GM13977 (cell line): Measurements from ENCODE around the gene AFAP1L2.

Source experiments
- DNase-seq: peaks from one replicate; pipeline ENCODE4 v3.0.0; 2012; ENCODE audit warnings: low spot score
- in situ Hi-C: fragments of 300-500 bp; cut with MboI; formaldehyde crosslinking; loops from one replicate; pipeline ENCODE4 v1.12.0; 2022; ENCODE audit warnings: low sequenced_read_pairs, low pct_unique_long_range_greater_than_20kb, mixed read lengths, inconsistent platforms; ENCODE audit not compliant: unreplicated experiment
- TF ChIP-seq, protein P1 (sequence below): IDR thresholded peaks from 2 replicates; pipeline ENCODE4 v1.5.1; 2012; ENCODE audit warnings: mild to moderate bottlenecking, control low read depth; ENCODE audit not compliant: insufficient read depth; ENCODE audit errors: extremely low read depth, missing control alignments

Gene AFAP1L2

DNA sequence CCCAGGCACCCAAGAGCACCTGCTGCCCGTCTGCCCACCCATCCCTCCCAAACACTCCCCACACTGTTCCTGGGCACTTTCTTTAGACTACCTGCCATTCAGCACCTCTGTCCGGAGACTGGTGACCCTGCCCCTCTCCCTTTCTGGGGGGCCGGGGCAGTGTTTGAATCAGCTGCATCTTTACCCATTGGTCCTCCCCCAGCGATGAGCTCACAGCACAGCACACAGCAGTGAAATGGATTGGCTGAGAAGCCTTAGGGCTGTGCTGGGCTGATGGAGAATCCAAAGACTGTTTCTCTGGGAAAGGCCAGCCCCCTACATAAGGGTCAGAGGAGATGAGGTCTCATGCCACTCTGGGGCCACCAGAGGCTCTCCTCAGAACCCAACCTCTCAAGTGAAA is 125.0 kb downstream of the AFAP1L2 start:
- in situ Hi-C loops: no loop called here
- no peak for DNase-seq
- TF ChIP-seq, protein P1, sequence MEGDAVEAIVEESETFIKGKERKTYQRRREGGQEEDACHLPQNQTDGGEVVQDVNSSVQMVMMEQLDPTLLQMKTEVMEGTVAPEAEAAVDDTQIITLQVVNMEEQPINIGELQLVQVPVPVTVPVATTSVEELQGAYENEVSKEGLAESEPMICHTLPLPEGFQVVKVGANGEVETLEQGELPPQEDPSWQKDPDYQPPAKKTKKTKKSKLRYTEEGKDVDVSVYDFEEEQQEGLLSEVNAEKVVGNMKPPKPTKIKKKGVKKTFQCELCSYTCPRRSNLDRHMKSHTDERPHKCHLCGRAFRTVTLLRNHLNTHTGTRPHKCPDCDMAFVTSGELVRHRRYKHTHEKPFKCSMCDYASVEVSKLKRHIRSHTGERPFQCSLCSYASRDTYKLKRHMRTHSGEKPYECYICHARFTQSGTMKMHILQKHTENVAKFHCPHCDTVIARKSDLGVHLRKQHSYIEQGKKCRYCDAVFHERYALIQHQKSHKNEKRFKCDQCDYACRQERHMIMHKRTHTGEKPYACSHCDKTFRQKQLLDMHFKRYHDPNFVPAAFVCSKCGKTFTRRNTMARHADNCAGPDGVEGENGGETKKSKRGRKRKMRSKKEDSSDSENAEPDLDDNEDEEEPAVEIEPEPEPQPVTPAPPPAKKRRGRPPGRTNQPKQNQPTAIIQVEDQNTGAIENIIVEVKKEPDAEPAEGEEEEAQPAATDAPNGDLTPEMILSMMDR: no peak

DNA sequence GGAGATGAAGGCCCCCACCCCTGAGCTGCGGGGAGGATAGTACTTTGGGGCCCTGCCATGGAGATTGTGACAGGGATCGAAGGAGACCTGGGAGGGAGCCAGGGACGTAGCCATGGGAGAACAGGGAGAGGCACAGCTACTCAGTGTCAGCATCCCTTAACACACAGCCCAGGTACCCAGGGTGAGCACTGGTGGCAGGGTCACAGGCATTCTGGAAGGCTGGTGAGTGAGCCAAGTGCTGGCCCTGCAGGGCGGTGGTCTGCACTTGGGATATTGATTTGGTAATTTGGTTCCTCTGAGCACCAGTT is 125.5 kb downstream of the AFAP1L2 start:
- DNase-seq: no peak
- TF ChIP-seq, protein P1: no peak
- in situ Hi-C loops: no loop called here

DNA sequence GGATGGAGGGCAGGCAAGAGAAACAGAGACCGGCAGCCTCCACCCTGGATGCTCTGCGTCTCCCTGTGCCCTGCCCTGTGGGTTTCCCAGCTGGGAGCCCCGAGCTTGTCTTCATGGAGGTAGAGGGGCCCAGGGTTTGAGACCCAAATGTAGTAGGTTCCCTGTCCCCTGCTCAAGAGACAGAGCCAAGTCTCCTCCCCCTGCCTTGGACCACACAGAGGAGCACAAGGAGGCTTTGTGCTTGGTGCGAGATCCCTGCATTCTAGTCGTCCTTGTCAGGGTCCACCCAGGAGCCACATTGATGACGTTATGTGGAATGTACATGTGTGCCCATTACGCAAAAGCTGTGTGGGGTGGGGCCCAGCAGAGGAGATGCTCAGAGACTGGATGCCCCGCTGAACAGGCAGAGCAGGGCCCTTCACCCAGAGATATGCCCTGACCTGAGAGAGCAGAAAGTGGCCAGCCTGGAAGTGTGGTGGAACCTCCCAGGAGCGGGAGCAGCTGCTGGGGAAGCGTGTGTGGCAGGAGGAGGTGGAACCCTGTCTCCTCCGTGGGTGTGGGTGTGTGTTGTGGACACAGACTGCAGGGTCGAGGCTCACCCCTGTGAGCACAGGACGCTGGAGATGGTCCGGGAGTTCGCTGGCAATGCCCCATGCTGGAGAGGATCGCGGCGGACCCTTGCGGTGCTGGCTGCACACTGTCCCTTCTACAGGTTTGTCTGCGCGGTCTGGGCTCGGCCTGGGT is 126.0 kb downstream of the AFAP1L2 start:
- in situ Hi-C loops: no loop called here
- TF ChIP-seq, protein P1: no peak
- no peak for DNase-seq

- TF ChIP-seq, protein P1: no peak
- in situ Hi-C loops: no loop called here
- DNase-seq: no peak
Observed at GRCh38 chr10:114276671-114277070, 127.6 kb downstream of the AFAP1L2 start.

DNA sequence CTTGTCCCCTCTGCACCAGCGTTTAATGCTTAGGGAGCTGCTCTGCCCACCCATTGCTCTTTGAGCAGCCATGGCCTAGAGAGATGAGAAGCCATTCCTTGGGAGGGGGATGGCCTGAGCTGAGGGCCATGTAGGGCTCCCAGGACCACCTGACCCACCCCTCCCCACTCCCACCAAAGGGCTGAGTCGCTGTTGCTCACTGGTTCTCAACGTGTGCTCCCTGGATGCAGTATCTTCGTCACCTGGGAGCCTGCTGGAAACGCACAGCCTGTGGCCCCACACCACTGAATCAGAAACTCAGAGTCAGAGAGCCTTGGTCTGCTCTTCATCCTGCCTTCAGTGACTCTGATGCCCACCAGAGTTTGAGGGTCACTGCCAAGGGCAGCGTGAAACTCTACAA is 128.2 kb downstream of the AFAP1L2 start:
- TF ChIP-seq, protein P1: no peak
- in situ Hi-C loops: no loop called here

GRCh38 chr10:114274616-114275453 is 129.5 kb downstream of the AFAP1L2 start:
- DNase-seq: no peak
- in situ Hi-C loops: no loop called here
- TF ChIP-seq, protein P1: no peak

More for the DNA sequence above, 128.2 kb downstream of the AFAP1L2 start:
- no peak for DNase-seq
